Glutamatergic neuron (in vitro differentiated cells): ENCODE measurements around the gene PCK2. TPM values are rescaled to one million over a fixed set of nuclear protein-coding genes. Genes with fewer than 3 reads are reported as not detected.
A peak's percentile ranks its signal among the peaks of the same experiment; 100 is the strongest.

ENCODE experiments used
- DNase-seq: peaks from one replicate; pipeline ENCODE4 v3.0.0; 2022
- H3K27ac Mint-ChIP-seq: one replicate; pipeline ENCODE4 v1.8.0; 2020; ENCODE audit warnings: mild to moderate bottlenecking, mixed read lengths, inconsistent platforms; ENCODE audit not compliant: unreplicated experiment
- H3K27me3 Mint-ChIP-seq: one replicate; pipeline ENCODE4 v1.8.0; 2020; ENCODE audit warnings: mild to moderate bottlenecking, moderate library complexity, mixed read lengths, inconsistent platforms; ENCODE audit not compliant: unreplicated experiment
- H3K36me3 Mint-ChIP-seq: one replicate; pipeline ENCODE4 v1.8.0; 2020; ENCODE audit warnings: mild to moderate bottlenecking, mixed read lengths, inconsistent platforms; ENCODE audit not compliant: unreplicated experiment
- H3K4me1 Mint-ChIP-seq: one replicate; pipeline ENCODE4 v1.8.0; 2020; ENCODE audit warnings: mild to moderate bottlenecking, low read depth, mixed read lengths, inconsistent platforms; ENCODE audit not compliant: unreplicated experiment
- H3K4me3 Mint-ChIP-seq: one replicate; pipeline ENCODE4 v1.8.0; 2020; ENCODE audit warnings: mild to moderate bottlenecking, mixed read lengths, inconsistent platforms; ENCODE audit not compliant: unreplicated experiment
- H3K9me3 Mint-ChIP-seq: one replicate; pipeline ENCODE4 v1.8.0; 2020; ENCODE audit warnings: mild to moderate bottlenecking, moderate library complexity, mixed read lengths, inconsistent platforms; ENCODE audit not compliant: unreplicated experiment
- CTCF ChIP-seq: fragments of 200-600 bp; sonication (generic); IDR thresholded peaks from one replicate; pipeline ENCODE4 v1.5.0; 2021; ENCODE audit not compliant: partially characterized antibody, unreplicated experiment
- total RNA-seq: library from RNA; stranded (reverse); fragmentation: NEBNext Ultra II Directional; extraction: Animal tissue kit (Norgen Biotek cat#: 25700); gene quantifications from one replicate; pipeline ENCODE4 v1.2.1, GENCODE V29; 2021; ENCODE audit not compliant: unreplicated experiment

PCK2 gene
- total RNA-seq, 1 donor from 2014 or later: 99.9 TPM

DNA sequence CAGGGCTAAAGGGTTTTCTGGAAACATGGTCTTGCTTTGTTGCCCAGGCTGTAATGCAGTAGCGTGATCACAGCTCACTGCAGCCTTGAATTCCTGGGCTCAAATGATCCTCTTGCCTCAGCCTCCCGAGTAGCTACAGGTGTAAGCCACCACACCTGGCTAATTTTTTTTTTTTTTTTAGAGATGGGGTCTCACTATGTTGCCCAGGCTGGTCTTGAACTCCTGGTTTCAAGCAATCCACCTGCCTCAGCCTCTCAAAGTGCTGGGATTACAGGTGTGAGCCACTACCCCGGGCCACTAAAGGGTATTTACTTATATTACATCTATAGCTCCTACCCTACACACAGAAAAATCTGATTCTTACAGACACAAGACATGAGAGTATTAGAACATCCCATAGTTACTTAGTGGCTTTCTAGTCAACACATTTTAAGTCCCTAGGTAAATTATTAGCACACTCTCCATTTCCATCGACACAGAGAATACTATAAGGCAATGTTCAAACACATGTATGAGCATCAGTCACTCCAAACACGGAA, 14.3 kb downstream of the PCK2 start:
- Mint-ChIP-seq H3K4me3 (no peak overlapping the region), H3K27ac (peak overlapping the region; percentile 75), H3K27me3 (peaks cover 2% of the 10 kb centered on the region), H3K4me1 (peaks cover 2% of the 10 kb centered on the region), H3K36me3 (peaks cover 12% of the 10 kb centered on the region), H3K9me3 (no peaks in the 10 kb centered on the region)
- TF ChIP-seq CTCF: no peak
- no peak for DNase-seq

GRCh38 chr14:24110060-24110459, 15.9 kb downstream of the PCK2 start:
- Mint-ChIP-seq H3K27me3 (peaks cover 4% of the 10 kb centered on the region), H3K4me1 (peaks cover 2% of the 10 kb centered on the region), H3K27ac (no peak overlapping the region), H3K9me3 (peaks cover 7% of the 10 kb centered on the region), H3K36me3 (peaks cover 2% of the 10 kb centered on the region), H3K4me3 (no peak overlapping the region)
- DNase-seq: no peak
- TF ChIP-seq CTCF: no peak

GRCh38 chr14:24110523-24110922, 16.4 kb downstream of the PCK2 start:
- peaks cover 9% of the 10 kb centered on the region for H3K9me3 Mint-ChIP-seq
- H3K4me1 Mint-ChIP-seq: peaks cover 5% of the 10 kb centered on the region
- no peak for TF ChIP-seq CTCF
- DNase-seq: no peak
- H3K36me3 Mint-ChIP-seq: no peaks in the 10 kb centered on the region
- H3K27ac Mint-ChIP-seq: no peak overlapping the region
- H3K4me3 Mint-ChIP-seq: no peak overlapping the region
- peaks cover 4% of the 10 kb centered on the region for H3K27me3 Mint-ChIP-seq

DNA sequence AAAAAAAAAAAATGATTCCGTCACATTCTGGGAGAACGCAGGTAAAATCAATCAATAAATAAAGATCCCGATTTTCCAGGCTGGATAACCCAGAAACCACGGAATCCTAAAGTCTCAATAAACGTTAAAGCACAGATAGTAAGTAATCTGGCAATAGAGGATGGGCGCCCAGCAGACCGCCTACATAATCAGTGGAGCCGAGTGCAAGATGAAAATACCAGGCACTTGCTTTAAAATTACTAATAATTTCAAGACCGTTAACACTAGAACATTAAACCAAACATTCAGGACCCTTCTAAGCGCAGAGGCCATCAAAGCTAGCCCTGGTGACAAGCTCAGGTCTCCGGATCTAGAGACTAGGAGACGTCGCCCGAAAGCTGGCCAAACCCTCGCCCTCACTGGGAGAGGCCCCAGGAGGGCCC, 19.3 kb downstream of the PCK2 start:
- Mint-ChIP-seq H3K4me3 (peak overlapping the region; percentile 97), H3K9me3 (peaks cover 9% of the 10 kb centered on the region), H3K27ac (peak overlapping the region; percentile 98), H3K27me3 (peaks cover 4% of the 10 kb centered on the region), H3K36me3 (peaks cover under 1% of the 10 kb centered on the region), H3K4me1 (peaks cover 12% of the 10 kb centered on the region)
- DNase-seq: no peak
- no peak for TF ChIP-seq CTCF

GRCh38 chr14:24113801-24114531, 19.9 kb downstream of the PCK2 start:
- Mint-ChIP-seq H3K9me3 (peaks cover 11% of the 10 kb centered on the region), H3K27ac (peak overlapping the region; percentile 98), H3K4me1 (peaks cover 10% of the 10 kb centered on the region), H3K36me3 (peaks cover 5% of the 10 kb centered on the region), H3K27me3 (peaks cover 6% of the 10 kb centered on the region), H3K4me3 (peak overlapping the region; percentile 97)
- TF ChIP-seq CTCF: no peak
- peak; percentile 85 for DNase-seq
